Breast epithelium (tissue), 4 donors: ENCODE results near the gene CENPP. TPM values are rescaled to one million over a fixed set of nuclear protein-coding genes. Genes with fewer than 3 reads are reported as not detected.

ENCODE experiments used
- DNase-seq, 2 donors: peaks; one replicate each; pipeline ENCODE4 v3.0.0-alpha.2; 2019; ENCODE audit warnings: low spot score in 2 of 2
- H3K27ac ChIP-seq, 2 donors: fragments of 200-600 bp; sonication (generic) in 1 of 2; one replicate each; pipeline ENCODE4 v1.5.1; 2016 to 2019; ENCODE audit warnings: mild to moderate bottlenecking in 1 of 2
- H3K27me3 ChIP-seq, 2 donors: fragments of 200-600 bp; sonication (generic) in 1 of 2; one replicate each; pipeline versions ENCODE4 v1.5.1 to v1.6.0; 2017 to 2019; ENCODE audit warnings: control low read depth in 1 of 2, mild to moderate bottlenecking in 1 of 2
- H3K36me3 ChIP-seq: fragments of 200-600 bp; one replicate; pipeline ENCODE4 v1.5.1; 2019
- H3K4me1 ChIP-seq, 2 donors: fragments of 200-600 bp; sonication (generic); one replicate each; pipeline ENCODE4 v1.5.1; 2016 to 2019; ENCODE audit warnings: control low read depth in 1 of 2
- H3K4me3 ChIP-seq, 3 donors: fragments of 200-600 bp; sonication (generic); 1 replicate in 2 of 3; 2 replicates in 1 of 3; pipeline ENCODE4 v1.5.1; 2016 to 2019; ENCODE audit warnings: mild to moderate bottlenecking in 3 of 3, moderate library complexity in 2 of 3
- H3K9me3 ChIP-seq, 2 donors: fragments of 200-600 bp; sonication (generic) in 1 of 2; one replicate each; pipeline ENCODE4 v1.5.1; 2016 to 2019; ENCODE audit warnings: control low read depth in 1 of 2
- POLR2A ChIP-seq: fragments of 450-650 bp; IDR thresholded peaks from one replicate; pipeline ENCODE4 v1.6.1; 2016; ENCODE audit warnings: antibody characterized with exemption, mild to moderate bottlenecking, moderate library complexity
- POLR2AphosphoS5 ChIP-seq, 3 donors: sonication (generic); formaldehyde crosslinking; IDR thresholded peaks; one replicate each; pipeline ENCODE4 v1.6.1; 2017; ENCODE audit warnings: antibody characterized with exemption in 3 of 3
- intact Hi-C: fragments of 100-400 bp; cut with DNase I; formaldehyde crosslinking; loops from one replicate; pipeline ENCODE4 v1.15.1; 2023; ENCODE audit warnings: low total_unique reads
- total RNA-seq, 3 donors: library from RNA; depleted of rRNA; stranded (reverse); fragments of >200 nt; gene quantifications; one replicate each; pipeline ENCODE4 v1.1.0, GENCODE V29; 2016
- TF ChIP-seq, protein P1 (sequence below), 3 donors: fragments of 450-650 bp; IDR thresholded peaks; one replicate each; pipeline ENCODE4 v1.5.1; 2016 to 2017; ENCODE audit warnings: antibody characterized with exemption in 3 of 3, mild to moderate bottlenecking in 3 of 3, moderate library complexity in 3 of 3

The CENPP gene
- total RNA-seq, 3 donors from 2014 or later = 3.9 to 6.1 (median 4.5) TPM

DNA sequence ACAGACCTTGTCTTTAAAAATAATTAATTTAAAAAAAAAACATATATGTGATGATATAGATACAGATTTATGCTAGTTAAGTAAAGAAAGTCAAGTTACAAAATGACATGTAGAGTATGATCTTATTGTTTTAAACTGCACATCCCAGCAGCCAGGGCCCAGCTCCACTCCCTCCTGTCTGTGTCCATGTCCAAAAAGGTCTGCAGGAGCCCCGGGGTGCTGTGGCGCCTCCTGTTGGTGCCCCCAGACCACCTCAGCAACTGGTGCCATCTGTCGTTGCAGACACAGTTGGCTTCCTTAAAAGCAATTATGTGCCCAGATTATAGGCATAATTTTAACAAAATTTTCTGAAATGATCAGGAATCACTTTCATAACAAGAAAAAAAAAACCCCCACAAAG is 310.9 kb downstream of the CENPP start:
- intact Hi-C loops = loop anchor here (5.0 kb wide), 1 partner anchor 309 kb away; the partner anchor contains the start of genes CENPP and NOL8
- Histone ChIP-seq H3K9me3 (no peaks in the 10 kb centered on the region), H3K36me3 (no peaks in the 10 kb centered on the region), H3K27ac (no peak overlapping the region), H3K4me3 (no peak overlapping the region), H3K4me1 (no peaks in the 10 kb centered on the region), H3K27me3 (no peaks in the 10 kb centered on the region)
- no peak for DNase-seq
- TF ChIP-seq, protein P1, sequence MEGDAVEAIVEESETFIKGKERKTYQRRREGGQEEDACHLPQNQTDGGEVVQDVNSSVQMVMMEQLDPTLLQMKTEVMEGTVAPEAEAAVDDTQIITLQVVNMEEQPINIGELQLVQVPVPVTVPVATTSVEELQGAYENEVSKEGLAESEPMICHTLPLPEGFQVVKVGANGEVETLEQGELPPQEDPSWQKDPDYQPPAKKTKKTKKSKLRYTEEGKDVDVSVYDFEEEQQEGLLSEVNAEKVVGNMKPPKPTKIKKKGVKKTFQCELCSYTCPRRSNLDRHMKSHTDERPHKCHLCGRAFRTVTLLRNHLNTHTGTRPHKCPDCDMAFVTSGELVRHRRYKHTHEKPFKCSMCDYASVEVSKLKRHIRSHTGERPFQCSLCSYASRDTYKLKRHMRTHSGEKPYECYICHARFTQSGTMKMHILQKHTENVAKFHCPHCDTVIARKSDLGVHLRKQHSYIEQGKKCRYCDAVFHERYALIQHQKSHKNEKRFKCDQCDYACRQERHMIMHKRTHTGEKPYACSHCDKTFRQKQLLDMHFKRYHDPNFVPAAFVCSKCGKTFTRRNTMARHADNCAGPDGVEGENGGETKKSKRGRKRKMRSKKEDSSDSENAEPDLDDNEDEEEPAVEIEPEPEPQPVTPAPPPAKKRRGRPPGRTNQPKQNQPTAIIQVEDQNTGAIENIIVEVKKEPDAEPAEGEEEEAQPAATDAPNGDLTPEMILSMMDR (IDR thresholded peaks at IDR 0.05) = no peak
- TF ChIP-seq POLR2A = no peak
- TF ChIP-seq POLR2AphosphoS5 (IDR thresholded peaks at IDR 0.05) = no peak

GRCh38 chr9:92637326-92637725 is 311.6 kb downstream of the CENPP start:
- Histone ChIP-seq H3K27ac (no peak overlapping the region), H3K4me1 (no peaks in the 10 kb centered on the region), H3K27me3 (no peaks in the 10 kb centered on the region), H3K36me3 (no peaks in the 10 kb centered on the region), H3K9me3 (no peaks in the 10 kb centered on the region), H3K4me3 (no peak overlapping the region)
- DNase-seq = no peak
- intact Hi-C loops = loop anchor here (5.0 kb wide), 1 partner anchor 310 kb away; the partner anchor contains the start of genes CENPP and NOL8
- TF ChIP-seq POLR2AphosphoS5 (IDR thresholded peaks at IDR 0.05) = no peak
- TF ChIP-seq POLR2A = no peak
- TF ChIP-seq, protein P1 (IDR thresholded peaks at IDR 0.05) = no peak

DNA sequence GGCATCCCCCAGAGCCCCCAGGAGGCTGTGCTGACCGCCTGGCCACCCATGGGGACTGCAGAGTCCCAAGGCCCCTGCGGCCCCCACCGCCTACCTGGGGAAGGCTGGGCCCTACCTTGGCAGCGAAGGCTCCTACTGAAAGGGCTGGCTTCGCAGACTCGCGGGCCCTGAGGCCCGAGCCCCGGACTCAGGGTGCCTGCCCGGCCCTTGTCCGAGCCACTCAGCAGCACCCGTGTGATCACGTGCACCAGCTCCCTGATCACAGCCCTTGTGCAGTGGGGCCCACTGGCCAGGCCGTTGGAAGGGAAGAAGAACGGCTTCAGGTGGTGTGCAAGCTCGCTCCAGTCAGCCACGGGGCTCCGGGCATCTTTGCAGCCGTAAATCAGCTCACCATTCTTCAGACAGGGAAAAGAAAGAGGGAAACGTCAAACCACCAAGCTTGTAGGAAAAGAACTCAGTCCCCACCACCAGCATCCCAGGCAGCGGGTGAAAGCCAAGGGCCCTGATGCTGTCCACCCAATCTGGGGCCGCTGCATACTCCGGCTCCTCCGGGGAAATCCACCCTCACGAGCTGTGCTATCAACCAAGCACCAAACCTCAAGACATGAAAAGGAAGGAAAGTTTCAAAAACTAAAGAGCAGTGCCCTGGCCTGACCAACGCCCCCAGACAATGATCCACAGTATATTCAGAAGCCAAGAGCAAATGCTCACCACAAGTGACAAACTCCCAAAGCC is 312.3 kb downstream of the CENPP start:
- no peaks in the 10 kb centered on the region for H3K9me3 ChIP-seq
- H3K27me3 ChIP-seq = no peaks in the 10 kb centered on the region
- intact Hi-C loops = loop anchor here (5.0 kb wide), 1 partner anchor 311 kb away; the partner anchor contains the start of genes CENPP and NOL8
- H3K36me3 ChIP-seq = no peaks in the 10 kb centered on the region
- no peak overlapping the region for H3K4me3 ChIP-seq
- H3K4me1 ChIP-seq = no peaks in the 10 kb centered on the region
- TF ChIP-seq POLR2A (no peak), POLR2AphosphoS5 (IDR thresholded peaks at IDR 0.05) (no peak)
- TF ChIP-seq, protein P1 (IDR thresholded peaks at IDR 0.05) = no peak
- DNase-seq = no peak
- no peak overlapping the region for H3K27ac ChIP-seq

DNA sequence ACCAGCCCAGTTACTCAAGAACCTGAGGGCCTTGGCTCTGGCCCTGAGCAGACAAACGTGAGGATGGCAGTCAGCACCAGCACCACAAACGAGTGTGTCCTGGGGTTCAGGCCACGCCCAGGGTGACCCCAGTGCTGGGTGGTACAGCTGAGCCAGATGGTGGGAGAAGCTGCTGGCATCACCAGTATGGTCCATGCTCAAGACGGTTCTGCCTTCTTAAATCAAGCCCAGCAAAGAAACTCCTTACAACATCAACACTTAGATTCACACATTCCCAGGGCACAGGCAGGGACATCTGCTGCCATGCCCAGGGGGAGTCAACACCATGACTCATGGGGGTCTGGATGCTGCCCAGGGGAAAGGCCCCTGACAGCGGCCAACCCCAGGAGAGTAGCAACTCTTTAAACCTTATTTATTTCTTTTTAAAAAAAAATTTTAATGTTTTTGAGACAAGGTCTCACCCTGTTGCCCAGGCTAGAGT is 312.9 kb downstream of the CENPP start:
- Histone ChIP-seq H3K27me3 (no peaks in the 10 kb centered on the region), H3K9me3 (no peaks in the 10 kb centered on the region), H3K27ac (no peak overlapping the region), H3K4me3 (no peak overlapping the region), H3K4me1 (no peaks in the 10 kb centered on the region), H3K36me3 (no peaks in the 10 kb centered on the region)
- intact Hi-C loops = loop anchor here (5.0 kb wide), 1 partner anchor 311 kb away; the partner anchor contains the start of genes CENPP and NOL8
- TF ChIP-seq POLR2AphosphoS5 (IDR thresholded peaks at IDR 0.05) (no peak), POLR2A (no peak)
- TF ChIP-seq, protein P1 (IDR thresholded peaks at IDR 0.05) = no peak
- no peak for DNase-seq

DNA sequence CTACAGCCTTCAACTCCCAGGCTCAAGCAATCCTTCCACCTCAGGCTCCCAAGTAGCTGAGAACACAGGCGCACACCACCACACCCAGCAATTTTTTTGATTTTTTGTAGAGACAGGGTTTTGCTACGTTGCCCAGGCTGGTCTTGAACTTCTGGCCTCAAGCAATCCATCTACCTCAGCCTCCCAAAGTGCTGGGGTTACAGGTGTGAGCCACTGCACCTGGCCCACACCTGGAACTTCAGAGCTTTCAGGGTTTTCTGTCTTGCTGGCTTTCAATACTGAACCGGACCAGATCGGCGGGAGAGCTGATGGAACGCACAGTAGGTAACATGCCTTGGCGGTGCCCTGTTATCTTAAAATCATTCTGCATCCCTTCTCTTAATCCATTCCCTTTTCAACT is 313.4 kb downstream of the CENPP start:
- H3K4me1 ChIP-seq = no peaks in the 10 kb centered on the region
- intact Hi-C loops = loop anchor here (5.0 kb wide), 1 partner anchor 312 kb away; the partner anchor contains the start of genes CENPP and NOL8
- DNase-seq = no peak
- TF ChIP-seq, protein P1 (IDR thresholded peaks at IDR 0.05) = no peak
- no peak for TF ChIP-seq POLR2A
- no peak for TF ChIP-seq POLR2AphosphoS5 (IDR thresholded peaks at IDR 0.05)
- no peak overlapping the region for H3K4me3 ChIP-seq
- H3K27ac ChIP-seq = no peak overlapping the region
- no peaks in the 10 kb centered on the region for H3K27me3 ChIP-seq
- H3K36me3 ChIP-seq = no peaks in the 10 kb centered on the region
- H3K9me3 ChIP-seq = no peaks in the 10 kb centered on the region
